ENCODE data around the gene AMACR. TPM values are rescaled to one million over a fixed set of nuclear protein-coding genes. Genes with fewer than 3 reads are reported as not detected.
A peak's percentile ranks its signal among the peaks of the same experiment; 100 is the strongest.

AMACR gene
- total and polyA plus RNA-seq, 5 experiments from 2014 or later, result 4.8 to 9.1 (median 5.9) TPM

DNA sequence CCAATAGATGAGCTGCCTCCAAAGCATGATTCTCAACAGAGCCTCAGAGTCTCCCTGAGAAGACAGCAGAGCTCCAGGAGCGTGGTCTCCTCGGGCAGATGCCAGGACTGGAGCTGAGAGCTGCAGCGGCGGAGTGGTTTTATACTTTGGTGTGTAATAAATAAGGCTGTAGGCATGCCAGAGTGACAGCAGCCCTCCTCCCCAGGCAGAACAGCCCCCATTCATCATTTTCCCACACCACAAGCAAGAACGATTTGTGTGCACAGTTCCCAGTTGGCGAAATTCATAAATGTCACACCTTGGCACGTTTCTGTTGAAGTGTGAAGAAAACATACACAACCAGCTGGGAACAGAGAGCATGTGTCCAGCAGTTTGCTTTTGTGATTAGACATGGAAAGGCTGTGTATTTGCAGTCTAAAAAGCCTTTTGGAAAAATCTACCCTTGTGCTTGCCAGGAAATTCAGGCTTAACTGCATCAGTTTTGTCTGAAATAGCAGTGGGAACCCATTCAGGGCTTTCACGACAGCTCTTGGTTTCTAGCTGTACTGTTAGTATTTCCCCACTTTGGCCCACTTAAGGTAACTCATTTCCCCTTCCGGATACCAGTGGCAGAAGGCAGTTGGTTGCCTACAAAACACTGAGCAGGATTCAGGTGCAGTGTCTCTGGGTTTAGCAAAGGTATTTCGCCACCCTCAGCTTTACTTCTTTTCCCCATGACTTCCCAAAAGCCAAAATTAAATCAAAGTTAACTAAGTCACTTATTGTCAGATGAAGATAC, 35.4 kb upstream of the AMACR start, which contains the start of gene C1QTNF3:
TSS of gene C1QTNF3 (minus strand) at position 115 of the 778 bp plus-strand sequence. CDS start at position 27, 88 bp downstream.
- H3K36me3 Mint-ChIP-seq, result peaks cover 2 to 12% (median 6%) of the 10 kb centered on the region in 3 donors
- H3K27me3 Mint-ChIP-seq, result no peaks in the 10 kb centered on the region
- peaks cover 0 to 39% (median 3%) of the 10 kb centered on the region in 4 donors for H3K4me1 Mint-ChIP-seq
- DNase-seq (no peak), ATAC-seq (no peak)
- no peak within 1 kb of the TSS for H3K4me3 Mint-ChIP-seq
- POLR2A ChIA-PET, result no interaction called here
- H3K27ac Mint-ChIP-seq, result peak within 1 kb of the TSS in 3 of 10 donors; percentile 20 to 43 (median 29)
- H3K9me3 Mint-ChIP-seq, result no peaks in the 10 kb centered on the region

DNA sequence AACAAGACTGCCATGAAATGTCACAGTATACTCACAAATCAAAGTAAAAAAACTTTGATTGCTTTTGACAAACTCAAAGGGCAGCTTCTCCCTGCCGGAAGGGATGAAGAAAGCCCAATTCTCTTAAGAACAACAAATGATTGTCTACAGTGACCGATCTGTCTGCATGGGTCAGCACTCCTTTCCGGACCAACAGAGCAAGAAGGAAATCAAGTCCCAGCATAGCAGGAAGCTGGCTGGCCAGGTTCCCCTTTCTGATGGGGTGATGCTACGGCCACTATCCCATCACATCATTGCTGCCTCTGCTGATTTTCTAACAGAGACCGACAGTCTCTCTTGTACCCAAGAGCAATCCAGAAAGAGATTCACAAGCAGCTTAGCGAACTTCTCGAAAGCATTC, 34.5 kb upstream of the AMACR start:
- Mint-ChIP-seq H3K27ac (no peak overlapping the region), H3K9me3 (no peaks in the 10 kb centered on the region), H3K27me3 (no peaks in the 10 kb centered on the region), H3K4me1 (peaks cover 0 to 39% (median 3%) of the 10 kb centered on the region in 4 donors), H3K4me3 (no peak overlapping the region), H3K36me3 (peaks cover 0 to 6% (median 0%) of the 10 kb centered on the region in 3 donors)
- no peak for ATAC-seq
- POLR2A ChIA-PET, result no interaction called here
- no peak for DNase-seq

DNA sequence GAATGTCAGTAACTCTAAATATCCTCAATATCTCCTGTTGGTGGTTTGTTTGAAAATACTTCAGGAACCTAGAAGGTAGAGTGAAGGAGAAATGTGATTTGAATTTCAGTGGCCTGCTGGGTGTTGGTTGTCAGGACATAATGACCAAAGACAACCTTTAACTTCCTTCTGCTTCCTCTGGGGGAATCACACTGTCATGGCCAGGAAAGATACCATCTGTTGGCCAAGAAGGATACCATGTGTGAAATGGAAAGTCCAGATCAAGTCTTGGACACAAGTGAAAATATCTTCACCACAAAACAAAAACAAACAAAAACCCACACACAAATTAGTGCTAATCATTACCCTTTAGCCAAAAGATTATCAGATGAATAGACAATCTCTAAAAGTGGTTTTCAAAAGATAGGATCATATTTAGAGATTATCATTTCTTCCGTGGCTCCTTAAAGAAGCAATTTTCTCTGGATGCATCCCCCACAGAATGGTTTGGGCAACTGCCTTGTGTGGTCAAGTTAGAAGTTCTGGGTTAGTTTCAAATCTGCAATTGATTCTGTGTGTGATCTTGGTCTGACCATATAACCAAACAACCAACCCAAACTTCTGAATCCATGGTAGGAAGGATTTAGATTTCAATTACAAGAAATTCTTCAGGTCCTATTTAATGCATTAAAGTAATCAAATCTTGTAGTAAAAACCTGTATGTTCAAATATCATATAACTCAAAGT, 33.6 kb upstream of the AMACR start:
- no peaks in the 10 kb centered on the region for H3K27me3 Mint-ChIP-seq

DNA sequence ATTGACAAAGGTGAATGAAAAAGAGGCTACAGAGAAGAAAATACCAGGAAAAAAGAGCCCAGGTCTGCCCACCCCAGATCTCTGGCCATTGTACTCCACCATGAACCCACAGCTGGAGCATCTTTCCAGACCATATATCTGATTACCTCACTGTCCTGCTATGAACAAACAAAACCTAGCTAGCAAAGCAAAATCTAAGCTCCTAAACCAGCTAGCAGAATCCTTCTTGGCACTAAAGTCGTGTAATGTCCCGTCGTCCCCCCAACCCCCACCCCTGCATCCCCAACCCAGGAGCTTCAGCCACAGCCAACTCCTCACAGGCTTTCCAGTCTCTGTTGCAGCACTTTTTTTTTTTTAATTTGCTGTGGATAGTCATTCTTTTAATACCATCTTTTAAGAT, 32.6 kb upstream of the AMACR start:
- Mint-ChIP-seq H3K36me3 (peaks cover 0 to 15% (median 5%) of the 10 kb centered on the region in 3 donors), H3K4me1 (peaks cover 0 to 29% (median 4%) of the 10 kb centered on the region in 4 donors), H3K9me3 (no peaks in the 10 kb centered on the region), H3K27ac (no peak overlapping the region), H3K4me3 (no peak overlapping the region), H3K27me3 (no peaks in the 10 kb centered on the region)
- POLR2A ChIA-PET, result no interaction called here
- ATAC-seq (no peak), DNase-seq (no peak)

More for the DNA sequence above, 33.6 kb upstream of the AMACR start:
- ATAC-seq (no peak), DNase-seq (no peak)
- Mint-ChIP-seq H3K27ac (peak overlapping the region in 1 of 10 donors; percentile 81), H3K9me3 (no peaks in the 10 kb centered on the region), H3K4me3 (no peak overlapping the region), H3K4me1 (peaks cover 0 to 36% (median 4%) of the 10 kb centered on the region in 4 donors), H3K36me3 (peaks cover 0 to 10% (median 0%) of the 10 kb centered on the region in 3 donors)
- POLR2A ChIA-PET, result no interaction called here

DNA sequence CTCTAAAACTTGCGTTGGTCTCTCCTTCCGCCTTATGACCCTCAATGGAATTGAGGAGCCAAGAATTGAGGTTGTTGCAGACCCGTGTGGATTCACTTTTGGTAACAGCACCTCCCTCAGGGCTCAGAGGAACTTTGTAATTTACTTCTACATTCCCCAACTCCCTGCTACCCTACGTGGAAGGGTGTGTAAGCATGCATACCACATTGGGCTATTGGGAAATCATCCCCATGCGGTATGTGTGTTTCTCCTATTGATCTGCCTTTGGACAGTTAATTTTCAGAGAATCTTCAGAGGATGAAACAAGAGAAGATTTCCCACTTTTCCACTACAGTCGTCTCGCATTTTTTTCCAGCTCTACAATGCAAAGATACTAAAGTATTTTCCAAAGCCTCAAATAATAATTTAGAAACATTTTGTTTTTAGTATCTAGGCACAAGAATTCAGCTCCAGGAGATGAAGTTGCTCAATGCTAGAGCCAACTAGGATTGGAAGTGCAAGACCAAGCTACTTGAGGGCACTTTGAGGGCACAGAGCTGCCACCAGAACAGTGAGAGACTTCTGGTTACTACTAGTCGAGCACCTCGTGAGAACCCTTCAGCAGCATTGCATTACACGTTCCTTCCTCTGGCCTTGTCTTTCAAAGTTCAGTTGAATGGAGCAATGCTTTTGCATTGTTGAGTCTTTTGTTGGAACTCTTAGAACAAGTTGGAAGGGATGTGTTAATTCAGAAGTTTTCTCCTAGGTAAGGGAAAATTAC, 31.7 kb upstream of the AMACR start:
- Mint-ChIP-seq H3K4me3 (no peak overlapping the region), H3K9me3 (no peaks in the 10 kb centered on the region), H3K27me3 (no peaks in the 10 kb centered on the region), H3K27ac (peak overlapping the region in 1 of 10 donors; percentile 25), H3K4me1 (peaks cover 0 to 23% (median 4%) of the 10 kb centered on the region in 4 donors), H3K36me3 (peaks cover 0 to 23% (median 12%) of the 10 kb centered on the region in 3 donors)
- DNase-seq (no peak), ATAC-seq (no peak)
- POLR2A ChIA-PET, result no interaction called here

DNA sequence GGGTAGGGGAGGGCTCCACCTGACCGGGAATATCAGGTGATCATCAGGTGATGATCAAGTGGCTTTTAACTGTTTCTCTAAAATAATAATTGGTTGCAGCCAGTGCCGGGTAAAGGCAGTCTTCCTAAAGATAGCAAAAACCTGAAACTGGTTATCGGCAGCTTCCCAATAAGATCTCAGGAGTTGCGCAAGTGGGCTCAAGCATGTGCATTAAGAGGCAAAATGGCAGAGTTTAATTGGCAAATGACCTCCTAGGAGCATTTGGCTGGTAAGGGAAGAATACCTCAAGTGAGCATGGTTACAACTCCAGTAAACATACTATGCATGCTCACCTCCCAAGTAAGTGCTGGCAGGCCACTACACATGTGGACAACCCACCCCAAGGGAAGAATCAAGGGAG, 31.0 kb upstream of the AMACR start:
- POLR2A ChIA-PET, result no interaction called here
- DNase-seq, result no peak
- H3K27ac Mint-ChIP-seq, result peak overlapping the region in 1 of 10 donors; percentile 58
- peaks cover 0 to 29% (median 17%) of the 10 kb centered on the region in 3 donors for H3K36me3 Mint-ChIP-seq
- peaks cover 0 to 21% (median 3%) of the 10 kb centered on the region in 4 donors for H3K4me1 Mint-ChIP-seq
- no peaks in the 10 kb centered on the region for H3K9me3 Mint-ChIP-seq
- no peak for ATAC-seq
- H3K4me3 Mint-ChIP-seq, result no peak overlapping the region
- H3K27me3 Mint-ChIP-seq, result no peaks in the 10 kb centered on the region

DNA sequence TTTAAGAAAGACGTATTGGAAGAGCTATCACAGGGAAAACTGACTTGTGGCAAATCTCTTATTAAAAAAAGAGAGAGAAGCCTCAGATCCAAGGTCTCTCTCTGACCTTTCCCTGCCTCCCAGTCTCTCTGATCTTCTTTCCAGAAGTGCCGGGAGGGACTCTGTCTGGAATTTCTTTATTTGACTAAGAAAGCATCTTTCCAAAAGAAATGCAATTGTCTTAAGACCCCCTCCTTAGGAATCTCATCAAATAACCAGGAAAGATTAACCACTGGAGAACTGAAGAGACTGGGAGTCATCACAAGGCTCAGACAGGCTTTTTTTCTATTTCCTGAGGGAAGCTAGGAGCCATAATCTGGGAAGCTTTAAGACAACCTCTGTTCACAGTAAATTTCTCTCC, 30.5 kb upstream of the AMACR start:
- DNase-seq (no peak), ATAC-seq (no peak)
- H3K27me3 Mint-ChIP-seq, result no peaks in the 10 kb centered on the region
- H3K4me1 Mint-ChIP-seq, result peaks cover 0 to 18% (median 3%) of the 10 kb centered on the region in 4 donors
- no peak overlapping the region for H3K4me3 Mint-ChIP-seq
- H3K36me3 Mint-ChIP-seq, result peaks cover 0 to 32% (median 19%) of the 10 kb centered on the region in 3 donors
- POLR2A ChIA-PET, result no interaction called here
- H3K9me3 Mint-ChIP-seq, result no peaks in the 10 kb centered on the region
- H3K27ac Mint-ChIP-seq, result no peak overlapping the region

DNA sequence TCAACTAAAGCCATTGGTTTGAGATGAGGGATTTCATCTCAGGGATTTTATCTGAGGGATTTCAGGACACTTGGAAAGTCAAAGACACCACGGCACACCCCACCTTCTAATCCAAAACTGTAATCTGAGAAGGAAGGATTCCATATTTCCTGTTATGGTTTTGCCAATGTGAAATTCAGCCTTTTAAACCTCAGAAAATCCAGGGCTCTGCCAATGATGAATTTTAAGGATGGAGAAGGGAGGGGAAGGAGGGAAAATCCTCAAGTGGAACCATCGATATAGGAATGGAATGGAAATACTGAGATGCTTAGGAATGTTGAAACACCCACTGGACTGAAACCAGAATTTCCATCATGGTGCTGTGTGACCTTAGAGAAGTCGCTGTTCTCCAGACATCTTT, 29.9 kb upstream of the AMACR start:
- no peak overlapping the region for H3K4me3 Mint-ChIP-seq
- no peaks in the 10 kb centered on the region for H3K9me3 Mint-ChIP-seq
- POLR2A ChIA-PET, result no interaction called here
- H3K36me3 Mint-ChIP-seq, result peaks cover 0 to 37% (median 21%) of the 10 kb centered on the region in 3 donors
- DNase-seq, result no peak
- H3K4me1 Mint-ChIP-seq, result peaks cover 0 to 12% (median 3%) of the 10 kb centered on the region in 4 donors
- H3K27me3 Mint-ChIP-seq, result no peaks in the 10 kb centered on the region
- no peak for ATAC-seq
- H3K27ac Mint-ChIP-seq, result peak overlapping the region in 1 of 10 donors; percentile 3

DNA sequence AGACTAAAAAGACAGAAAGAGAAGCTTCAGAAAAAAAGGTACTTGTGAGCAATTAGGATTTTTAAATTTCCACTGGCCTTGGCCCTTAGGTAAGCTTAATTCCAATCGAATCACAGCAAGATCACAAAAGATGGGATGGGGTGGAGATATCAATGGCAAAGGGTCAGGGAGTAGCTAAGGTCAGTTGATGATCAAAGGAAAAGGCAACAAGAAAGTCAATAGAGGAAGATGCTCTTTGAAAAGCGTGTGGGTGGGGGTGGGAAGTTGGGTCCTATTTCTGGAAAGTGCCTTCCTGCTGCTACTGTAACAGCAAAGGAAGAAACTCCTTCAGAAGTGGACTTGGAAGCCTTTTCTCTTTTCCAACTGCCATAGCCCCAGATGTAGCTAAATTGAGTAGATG, 27.9 kb upstream of the AMACR start:
- no peaks in the 10 kb centered on the region for H3K27me3 Mint-ChIP-seq
- DNase-seq (no peak), ATAC-seq (no peak)
- H3K27ac Mint-ChIP-seq, result no peak overlapping the region
- peaks cover 0 to 52% (median 24%) of the 10 kb centered on the region in 3 donors for H3K36me3 Mint-ChIP-seq
- no peaks in the 10 kb centered on the region for H3K9me3 Mint-ChIP-seq
- peaks cover 0 to 6% (median 0%) of the 10 kb centered on the region in 4 donors for H3K4me1 Mint-ChIP-seq
- H3K4me3 Mint-ChIP-seq, result no peak overlapping the region
- POLR2A ChIA-PET, result no interaction called here

DNA sequence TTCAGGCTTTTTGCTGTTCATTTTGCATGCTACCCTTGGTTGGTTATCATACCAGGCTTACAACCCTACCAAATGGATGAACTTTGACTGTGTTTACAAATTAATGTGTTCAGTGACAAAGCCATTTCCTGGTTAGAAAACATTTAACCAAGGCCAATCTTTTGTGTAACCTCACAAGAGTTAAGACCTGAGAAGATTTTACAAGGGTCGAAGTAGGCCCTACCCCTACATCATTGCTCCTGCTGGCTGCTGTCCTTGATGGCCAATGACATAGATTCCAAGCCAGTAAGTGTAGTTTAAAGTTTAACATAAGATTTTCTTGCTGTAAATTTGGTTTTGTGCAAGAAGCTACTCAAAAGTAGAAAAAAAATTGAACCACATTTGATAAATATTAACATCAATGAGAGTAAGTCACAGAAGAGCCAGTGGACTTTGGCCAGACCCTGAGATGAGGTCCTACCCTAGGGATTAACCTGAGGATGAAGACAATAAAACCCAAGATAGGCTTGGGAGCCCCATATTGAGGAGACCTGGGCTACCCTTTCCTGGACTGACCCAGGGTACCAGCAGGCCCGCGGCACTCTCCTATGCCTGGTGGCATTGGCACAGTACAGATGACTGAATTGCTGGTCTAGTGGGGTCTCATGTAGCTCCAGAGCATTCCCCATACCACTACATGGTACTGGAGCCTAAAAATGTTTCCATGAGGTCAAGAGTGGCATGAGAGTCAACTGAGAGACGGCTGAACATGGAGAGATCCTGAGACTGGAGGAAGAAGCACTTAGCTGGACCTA, 26.9 kb upstream of the AMACR start:
- DNase-seq (no peak), ATAC-seq (no peak)
- Mint-ChIP-seq H3K9me3 (no peaks in the 10 kb centered on the region), H3K27ac (no peak overlapping the region), H3K27me3 (no peaks in the 10 kb centered on the region), H3K4me1 (peaks cover 0 to 6% (median 0%) of the 10 kb centered on the region in 4 donors), H3K4me3 (no peak overlapping the region), H3K36me3 (peaks cover 0 to 54% (median 24%) of the 10 kb centered on the region in 3 donors)
- POLR2A ChIA-PET, result no interaction called here

DNA sequence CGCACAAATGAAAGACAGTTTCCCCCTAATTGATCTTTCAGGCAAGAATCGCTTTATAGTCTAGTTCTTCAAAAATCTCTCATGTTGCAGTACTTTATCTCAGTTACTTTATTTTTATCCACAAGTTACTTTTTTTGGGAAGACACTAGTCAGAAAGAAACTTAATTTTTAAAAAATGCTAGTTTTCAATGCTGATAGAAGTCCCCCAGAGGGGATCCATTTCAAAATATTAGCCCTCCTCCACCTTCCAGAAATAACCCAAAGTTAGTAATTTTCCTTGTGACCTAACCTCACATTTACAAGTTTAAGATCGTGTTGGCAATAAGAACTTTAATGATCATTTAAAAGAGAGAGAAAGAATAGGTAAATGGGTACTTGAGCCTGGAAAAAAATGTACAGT, 24.1 kb upstream of the AMACR start:
- H3K27me3 Mint-ChIP-seq, result no peaks in the 10 kb centered on the region
- POLR2A ChIA-PET, result no interaction called here
- H3K9me3 Mint-ChIP-seq, result no peaks in the 10 kb centered on the region
- H3K36me3 Mint-ChIP-seq, result peaks cover 3 to 59% (median 29%) of the 10 kb centered on the region in 3 donors
- peaks cover 0 to 2% (median 0%) of the 10 kb centered on the region in 4 donors for H3K4me1 Mint-ChIP-seq
- no peak overlapping the region for H3K4me3 Mint-ChIP-seq
- H3K27ac Mint-ChIP-seq, result peak overlapping the region in 1 of 10 donors; percentile 43
- DNase-seq, result no peak
- no peak for ATAC-seq

DNA sequence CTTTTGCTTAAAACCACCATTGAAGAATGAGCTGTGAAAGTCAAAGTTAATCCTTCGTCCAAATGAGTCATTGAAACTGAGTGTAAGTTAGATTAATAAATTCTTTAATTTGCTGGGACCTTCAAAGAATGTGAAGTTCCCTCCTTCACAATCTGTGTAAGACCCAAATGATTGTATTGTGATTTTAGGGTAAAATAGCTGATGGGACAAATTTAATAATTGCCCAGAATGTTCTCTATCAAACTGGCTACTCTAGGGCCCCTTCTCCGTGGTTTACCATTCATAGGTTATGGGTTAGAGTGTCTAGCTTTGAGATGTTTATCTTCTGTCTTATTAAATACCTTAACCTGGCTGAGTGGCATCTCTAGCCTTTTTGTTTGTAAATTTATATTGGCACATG, 23.3 kb upstream of the AMACR start:
- DNase-seq (no peak), ATAC-seq (no peak)
- POLR2A ChIA-PET, result no interaction called here
- H3K36me3 Mint-ChIP-seq, result peaks cover 5 to 67% (median 31%) of the 10 kb centered on the region in 3 donors
- no peaks in the 10 kb centered on the region for H3K9me3 Mint-ChIP-seq
- H3K4me3 Mint-ChIP-seq, result no peak overlapping the region
- peaks cover 0 to 2% (median 0%) of the 10 kb centered on the region in 4 donors for H3K4me1 Mint-ChIP-seq
- no peaks in the 10 kb centered on the region for H3K27me3 Mint-ChIP-seq
- H3K27ac Mint-ChIP-seq, result no peak overlapping the region
